DOHH2 (cell line): ENCODE measurements around the gene SPHK1.

Experiments used
- CTCF ChIP-seq: fragments of 200-600 bp; sonication (generic); IDR thresholded peaks from one replicate; pipeline ENCODE4 v1.5.1; 2014; ENCODE audit warnings: antibody characterized with exemption, mild to moderate bottlenecking, low read depth, low read length; ENCODE audit not compliant: poor library complexity, severe bottlenecking
- EZH2phosphoT487 ChIP-seq: fragments of 200-600 bp; sonication (generic); IDR thresholded peaks from 2 replicates; pipeline ENCODE4 v1.6.1; 2017; ENCODE audit warnings: borderline replicate concordance, mild to moderate bottlenecking, antibody characterized with exemption, low read length, moderate library complexity, mixed read lengths

DNA sequence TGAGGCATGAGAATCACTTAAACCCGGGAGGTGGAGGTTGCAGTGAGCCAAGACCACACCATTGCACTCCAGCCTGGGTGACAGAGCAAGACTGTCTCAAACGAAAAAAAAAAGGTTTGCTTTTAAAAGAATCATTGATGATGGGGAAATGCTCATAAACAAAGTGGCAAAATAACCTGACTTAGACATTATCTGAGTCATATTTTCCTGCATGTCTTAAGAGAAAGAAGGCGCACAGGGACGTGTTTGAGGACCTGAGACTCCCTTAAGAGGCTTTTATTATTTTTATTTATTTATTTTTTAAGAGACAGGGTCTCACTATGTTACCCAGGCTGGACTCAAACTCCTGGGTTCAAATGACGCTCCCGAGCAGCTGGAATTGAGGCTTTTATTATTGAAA is 25.0 kb upstream of the SPHK1 start:
- no peak for TF ChIP-seq EZH2phosphoT487
- TF ChIP-seq CTCF = no peak
